H9 (cell line): ENCODE measurements around the gene PLCG1. TPM values are rescaled to one million over a fixed set of nuclear protein-coding genes. Genes with fewer than 3 reads are reported as not detected.

Experiments used
- DNase-seq: peaks from one replicate; pipeline ENCODE4 v3.0.0-alpha.2; 2017
- H2AFZ ChIP-seq: one replicate; pipeline ENCODE4 v1.6.1; 2013; ENCODE audit warnings: mild to moderate bottlenecking, low read length, control low read depth, moderate library complexity
- H2AK5ac ChIP-seq: 2 replicates; pipeline ENCODE4 v1.6.1; 2013; ENCODE audit warnings: low read length, control low read depth, mixed read lengths; ENCODE audit not compliant: insufficient read length
- H2BK120ac ChIP-seq: one replicate; pipeline ENCODE4 v1.6.1; 2013; ENCODE audit warnings: low read depth, mild to moderate bottlenecking, low read length, control low read depth, inconsistent platforms; ENCODE audit not compliant: poor library complexity, severe bottlenecking
- H2BK12ac ChIP-seq: 2 replicates; pipeline ENCODE4 v1.6.1; 2013; ENCODE audit warnings: low read length, control low read depth, mixed read lengths, low read depth; ENCODE audit not compliant: insufficient read length
- H2BK15ac ChIP-seq: 2 replicates; pipeline ENCODE4 v1.6.1; 2013; ENCODE audit warnings: low read depth, low read length, control low read depth
- H2BK20ac ChIP-seq: one replicate; pipeline ENCODE4 v1.6.1; 2013; ENCODE audit warnings: low read depth, mild to moderate bottlenecking, low read length, control low read depth, inconsistent platforms; ENCODE audit not compliant: poor library complexity, severe bottlenecking
- H2BK5ac ChIP-seq: 2 replicates; pipeline ENCODE4 v1.6.1; 2013; ENCODE audit warnings: low read length, control low read depth, mixed read lengths; ENCODE audit not compliant: insufficient read length
- H3K14ac ChIP-seq: 2 replicates; pipeline ENCODE4 v1.6.1; 2013; ENCODE audit warnings: low read length, control low read depth; ENCODE audit not compliant: insufficient read depth
- H3K18ac ChIP-seq: 2 replicates; pipeline ENCODE4 v1.6.1; 2013; ENCODE audit warnings: low read depth, mild to moderate bottlenecking, mixed read lengths, low read length, control low read depth; ENCODE audit not compliant: insufficient read length
- H3K23ac ChIP-seq: 2 replicates; pipeline ENCODE4 v1.6.1; 2013; ENCODE audit warnings: low read length, control low read depth, mixed read lengths, low read depth; ENCODE audit not compliant: insufficient read length
- H3K23me2 ChIP-seq: 2 replicates; pipeline ENCODE4 v1.6.1; 2013; ENCODE audit warnings: low read depth, mild to moderate bottlenecking, mixed read lengths, low read length, control low read depth; ENCODE audit not compliant: insufficient read length, poor library complexity, severe bottlenecking
- H3K27ac ChIP-seq: 2 replicates; pipeline ENCODE4 v1.5.1; 2013; ENCODE audit warnings: low read length, control low read depth, mixed read lengths, low read depth; ENCODE audit not compliant: insufficient read length
- H3K27me3 ChIP-seq: 2 replicates; pipeline ENCODE4 v1.6.1; 2013; ENCODE audit warnings: low read length, control low read depth, inconsistent platforms; ENCODE audit not compliant: insufficient read depth
- H3K4ac ChIP-seq: 2 replicates; pipeline ENCODE4 v1.6.1; 2013; ENCODE audit warnings: low read depth, mild to moderate bottlenecking, control low read depth, inconsistent platforms, low read length, moderate library complexity
- H3K4me1 ChIP-seq: 2 replicates; pipeline ENCODE4 v1.6.1; 2013; ENCODE audit warnings: low read length, control low read depth, inconsistent platforms; ENCODE audit not compliant: insufficient read depth
- H3K4me2 ChIP-seq: 2 replicates; pipeline ENCODE4 v1.6.1; 2013; ENCODE audit warnings: low read length, control low read depth, mixed read lengths; ENCODE audit not compliant: insufficient read length, insufficient read depth
- H3K56ac ChIP-seq: 2 replicates; pipeline ENCODE4 v1.6.1; 2013; ENCODE audit warnings: low read depth, mild to moderate bottlenecking, mixed read lengths, low read length, control low read depth; ENCODE audit not compliant: insufficient read length
- H3K79me1 ChIP-seq: 2 replicates; pipeline ENCODE4 v1.6.1; 2013; ENCODE audit warnings: low read depth, mild to moderate bottlenecking, moderate library complexity, low read length, control low read depth, inconsistent platforms; ENCODE audit not compliant: insufficient read depth, poor library complexity, severe bottlenecking
- H3K79me2 ChIP-seq: 2 replicates; pipeline ENCODE4 v1.6.1; 2013; ENCODE audit warnings: low read length, control low read depth, inconsistent platforms; ENCODE audit not compliant: insufficient read depth
- H3K9ac ChIP-seq: 2 replicates; pipeline ENCODE4 v1.6.1; 2013; ENCODE audit warnings: low read length, control low read depth, mixed read lengths; ENCODE audit not compliant: insufficient read length; ENCODE audit errors: extremely low read depth
- H3K9me3 ChIP-seq: one replicate; pipeline ENCODE4 v1.6.1; 2013; ENCODE audit warnings: low read depth, low read length, inconsistent platforms; ENCODE audit not compliant: control insufficient read depth
- H3T11ph ChIP-seq: one replicate; pipeline ENCODE4 v1.6.1; 2013; ENCODE audit warnings: mild to moderate bottlenecking, low read length, control low read depth, inconsistent platforms
- H4K20me1 ChIP-seq: one replicate; pipeline ENCODE4 v1.6.1; 2013; ENCODE audit not compliant: control insufficient read depth, insufficient read length, insufficient read depth
- H4K5ac ChIP-seq: 2 replicates; pipeline ENCODE4 v1.6.1; 2013; ENCODE audit warnings: low read depth, mild to moderate bottlenecking, mixed read lengths, low read length, control low read depth; ENCODE audit not compliant: insufficient read length
- H4K8ac ChIP-seq: replicated peaks from 2 replicates; pipeline ENCODE4 v1.6.1; 2013; ENCODE audit warnings: low read length, control low read depth, mixed read lengths, low read depth; ENCODE audit not compliant: insufficient read length
- H4K91ac ChIP-seq: 2 replicates; pipeline ENCODE4 v1.6.1; 2013; ENCODE audit warnings: low read depth, mild to moderate bottlenecking, moderate library complexity, mixed read lengths, low read length, control low read depth; ENCODE audit not compliant: insufficient read length
- H3K27ac Mint-ChIP-seq, 3 experiments: 2 replicates in 2 of 3; 3 replicates in 1 of 3; pipeline ENCODE4 v1.8.0; 2020 to 2021; ENCODE audit warnings: mixed read lengths in 3 of 3, mild to moderate bottlenecking in 1 of 3, moderate library complexity in 1 of 3
- H3K27me3 Mint-ChIP-seq: 2 replicates; pipeline ENCODE4 v1.8.0; 2021; ENCODE audit warnings: low read depth, mild to moderate bottlenecking, moderate library complexity, mixed read lengths
- H3K36me3 Mint-ChIP-seq, 3 experiments: 2 replicates in 2 of 3; 3 replicates in 1 of 3; pipeline ENCODE4 v1.8.0; 2020 to 2021; ENCODE audit warnings: low read depth in 3 of 3, mixed read lengths in 3 of 3; ENCODE audit not compliant: insufficient read depth in 1 of 3
- H3K4me1 Mint-ChIP-seq, 2 experiments: 2 replicates each; pipeline ENCODE4 v1.8.0; 2020; ENCODE audit warnings: mixed read lengths in 2 of 2
- H3K4me3 Mint-ChIP-seq, 2 experiments: 2 replicates in 1 of 2; 3 replicates in 1 of 2; pipeline ENCODE4 v1.8.0; 2020 to 2021; ENCODE audit warnings: mild to moderate bottlenecking in 2 of 2, mixed read lengths in 2 of 2, moderate library complexity in 1 of 2
- H3K9me3 Mint-ChIP-seq, 2 experiments: 2 replicates in 1 of 2; 3 replicates in 1 of 2; pipeline ENCODE4 v1.8.0; 2020; ENCODE audit warnings: mild to moderate bottlenecking in 2 of 2, mixed read lengths in 2 of 2, moderate library complexity in 1 of 2
- WGBS: extraction: QIAGEN DNeasy Blood & Tissue Kit; methylation state at CpG from one replicate; pipeline ENCODE4 v1.1.7; 2013; ENCODE audit warnings: missing lambda C conversion rate, low lambda C conversion rate, mixed read lengths; ENCODE audit not compliant: insufficient read length; ENCODE audit errors: extremely low coverage; 5-methylcytosine and 5-hydroxymethylcytosine counted together
- total RNA-seq: library from RNA; stranded (reverse); gene quantifications from 2 replicates; pipeline ENCODE4 v1.2.1, GENCODE V29; 2021
- TF ChIP-seq, protein P1 (sequence below): fragments of 200-600 bp; sonication (generic); conservative IDR thresholded peaks from 3 replicates; pipeline ENCODE4 v1.8.0; 2021; ENCODE audit warnings: antibody characterized with exemption, mild to moderate bottlenecking

Gene PLCG1
- total RNA-seq, 1 experiment from 2014 or later, result 171 TPM

GRCh38 chr20:41177636-41178035, 40.3 kb downstream of the PLCG1 start:
- H3K79me2 ChIP-seq, result no peaks in the 10 kb centered on the region
- H3K27ac Mint-ChIP-seq, result peak overlapping the region in 2 of 3 experiments; percentile 40 to 77; a peak in 3 of 7 replicates
- H3K27ac ChIP-seq, result no peak overlapping the region
- TF ChIP-seq, protein P1, sequence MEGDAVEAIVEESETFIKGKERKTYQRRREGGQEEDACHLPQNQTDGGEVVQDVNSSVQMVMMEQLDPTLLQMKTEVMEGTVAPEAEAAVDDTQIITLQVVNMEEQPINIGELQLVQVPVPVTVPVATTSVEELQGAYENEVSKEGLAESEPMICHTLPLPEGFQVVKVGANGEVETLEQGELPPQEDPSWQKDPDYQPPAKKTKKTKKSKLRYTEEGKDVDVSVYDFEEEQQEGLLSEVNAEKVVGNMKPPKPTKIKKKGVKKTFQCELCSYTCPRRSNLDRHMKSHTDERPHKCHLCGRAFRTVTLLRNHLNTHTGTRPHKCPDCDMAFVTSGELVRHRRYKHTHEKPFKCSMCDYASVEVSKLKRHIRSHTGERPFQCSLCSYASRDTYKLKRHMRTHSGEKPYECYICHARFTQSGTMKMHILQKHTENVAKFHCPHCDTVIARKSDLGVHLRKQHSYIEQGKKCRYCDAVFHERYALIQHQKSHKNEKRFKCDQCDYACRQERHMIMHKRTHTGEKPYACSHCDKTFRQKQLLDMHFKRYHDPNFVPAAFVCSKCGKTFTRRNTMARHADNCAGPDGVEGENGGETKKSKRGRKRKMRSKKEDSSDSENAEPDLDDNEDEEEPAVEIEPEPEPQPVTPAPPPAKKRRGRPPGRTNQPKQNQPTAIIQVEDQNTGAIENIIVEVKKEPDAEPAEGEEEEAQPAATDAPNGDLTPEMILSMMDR, result no peak
- no peak overlapping the region for H2AFZ ChIP-seq
- H2BK12ac ChIP-seq, result no peak overlapping the region
- no peak overlapping the region for H3K4ac ChIP-seq
- H4K5ac ChIP-seq, result no peak overlapping the region
- H2BK15ac ChIP-seq, result no peak overlapping the region
- no peak overlapping the region for H3K4me2 ChIP-seq
- H3K9ac ChIP-seq, result no peak overlapping the region
- no peak overlapping the region for H2BK5ac ChIP-seq
- no peak overlapping the region for H3K18ac ChIP-seq
- H3K9me3 Mint-ChIP-seq, result no peaks in the 10 kb centered on the region
- H3K14ac ChIP-seq, result no peak overlapping the region
- H3K79me1 ChIP-seq, result no peaks in the 10 kb centered on the region
- H3K23me2 ChIP-seq, result no peaks in the 10 kb centered on the region
- no peaks in the 10 kb centered on the region for H4K20me1 ChIP-seq
- H3K27me3 ChIP-seq, result no peaks in the 10 kb centered on the region
- no peak overlapping the region for H2BK120ac ChIP-seq
- DNase-seq, result peak; percentile 25
- no peak overlapping the region for H3K23ac ChIP-seq
- no peak overlapping the region for H4K91ac ChIP-seq
- H3K9me3 ChIP-seq, result no peaks in the 10 kb centered on the region
- H3K4me1 Mint-ChIP-seq, result peaks cover 26 to 38% of the 10 kb centered on the region in 2 experiments
- H3K56ac ChIP-seq, result no peak overlapping the region
- H3K4me1 ChIP-seq, result peaks cover 3% of the 10 kb centered on the region; the same call in 1 of the 2 replicates
- H3K36me3 Mint-ChIP-seq, result peaks cover 25 to 57% (median 38%) of the 10 kb centered on the region in 3 experiments; a peak in 6 of 7 replicates
- no peak overlapping the region for H4K8ac ChIP-seq
- WGBS, result no CpG with 5 or more reads among the region's 2 CpGs
- no peak overlapping the region for H3K4me3 Mint-ChIP-seq
- H3T11ph ChIP-seq, result no peak overlapping the region
- H3K27me3 Mint-ChIP-seq, result no peaks in the 10 kb centered on the region
- H2AK5ac ChIP-seq, result no peak overlapping the region
- no peak overlapping the region for H2BK20ac ChIP-seq
